Endothelial cell of umbilical vein (primary cell): ENCODE results near the gene SYT7. TPM values are rescaled to one million over a fixed set of nuclear protein-coding genes. Genes with fewer than 3 reads are reported as not detected.
A peak's percentile ranks its signal among the peaks of the same experiment; 100 is the strongest.

Experiments used
- BruUV-seq: library from RNA; stranded (reverse); fragments of 400-500 nt; replicated peaks from 2 replicates; lab custom pipeline; 2021; lab: Mats Ljungman, UMichigan
- CTCF ChIA-PET: fragments of 300-600, 350-600 bp; sonication (Branson Sonifier 250); formaldehyde crosslinking; loops from one replicate; lab custom pipeline; 2021; ENCODE audit warnings: antibody characterized with exemption, inconsistent platforms; lab: Charles Lee
- POLR2A ChIA-PET: fragments of 300-600, 350-600 bp; sonication (Branson Sonifier 250); formaldehyde crosslinking; loops from one replicate; lab custom pipeline; 2021; ENCODE audit warnings: antibody characterized with exemption, inconsistent platforms; lab: Charles Lee
- DNase-seq: peaks from one replicate; pipeline ENCODE4 v3.0.0-alpha.2; 2011; ENCODE audit warnings: low read depth, low spot score
- FAIRE-seq: peaks from 2 replicates; lab custom pipeline; 2011; peaks lifted over from hg19 to GRCh38; lab: Jason Lieb, UNC
- H2AFZ ChIP-seq: 2 replicates; pipeline ENCODE4 v1.6.0; 2012; ENCODE audit warnings: low read depth, low read length, control low read depth, inconsistent platforms
- H3K27ac ChIP-seq: 2 replicates; pipeline ENCODE4 v1.5.1; 2011; ENCODE audit warnings: low read depth, mild to moderate bottlenecking, control low read depth, low read length, moderate library complexity; ENCODE audit not compliant: insufficient read depth
- H3K27me3 ChIP-seq, 2 experiments: 2 replicates each; pipeline versions ENCODE4 v1.6.0 to v1.6.1; 2011; ENCODE audit warnings: low read length in 2 of 2, mixed read lengths in 1 of 2; ENCODE audit not compliant: control insufficient read depth in 2 of 2, insufficient read depth in 2 of 2
- H3K36me3 ChIP-seq, 2 experiments: 2 replicates in 1 of 2; 3 replicates in 1 of 2; pipeline ENCODE4 v1.5.1; 2011; ENCODE audit warnings: low read length in 2 of 2, mild to moderate bottlenecking in 1 of 2, moderate library complexity in 1 of 2; ENCODE audit not compliant: control insufficient read depth in 2 of 2, insufficient read depth in 2 of 2; ENCODE audit errors: extremely low read depth in 1 of 2
- H3K4me1 ChIP-seq: 3 replicates; pipeline ENCODE4 v1.5.1; 2011; ENCODE audit warnings: mild to moderate bottlenecking, low read length; ENCODE audit not compliant: control insufficient read depth, insufficient read depth; ENCODE audit errors: extremely low read depth
- H3K4me2 ChIP-seq: 2 replicates; pipeline ENCODE4 v1.6.1; 2011; ENCODE audit warnings: low read length, control low read depth, mixed read lengths; ENCODE audit not compliant: insufficient read depth
- H3K4me3 ChIP-seq, 3 experiments: fragments of 200-600 bp in 1 of 3; sonication (generic), shearing (Covaris generic) in 1 of 3; replicated peaks in 1 of 3; 2 replicates each; pipeline ENCODE4 v1.5.1; 2011 to 2016; ENCODE audit warnings: control low read depth in 3 of 3, low read length in 3 of 3, mild to moderate bottlenecking in 2 of 3, inconsistent platforms in 1 of 3, low read depth in 1 of 3, moderate library complexity in 1 of 3; ENCODE audit not compliant: insufficient read depth in 1 of 3
- H3K79me2 ChIP-seq: 2 replicates; pipeline ENCODE4 v1.6.0; 2012; ENCODE audit warnings: low read length, inconsistent platforms; ENCODE audit not compliant: control insufficient read depth, insufficient read depth
- H3K9ac ChIP-seq: replicated peaks from 2 replicates; pipeline ENCODE3; 2011; ENCODE audit warnings: low read length, control low read depth; ENCODE audit not compliant: insufficient read depth; ENCODE audit errors: extremely low read depth
- H3K9me1 ChIP-seq: replicated peaks from 3 replicates; pipeline ENCODE4 v1.6.0; 2011; ENCODE audit warnings: mild to moderate bottlenecking, low read length; ENCODE audit not compliant: control insufficient read depth, insufficient read depth; ENCODE audit errors: extremely low read depth
- H3K9me3 ChIP-seq: replicated peaks from 2 replicates; pipeline ENCODE4 v1.5.1; 2012; ENCODE audit warnings: low read length, inconsistent platforms; ENCODE audit not compliant: control insufficient read depth, insufficient read depth
- H4K20me1 ChIP-seq: replicated peaks from 2 replicates; pipeline ENCODE3; 2011; ENCODE audit warnings: mild to moderate bottlenecking, low read length; ENCODE audit not compliant: control insufficient read depth, insufficient read depth; ENCODE audit errors: extremely low read depth
- CTCF ChIP-seq, 2 donors: IDR thresholded peaks; 1 replicate in 1 of 2; 2 replicates in 1 of 2; pipeline ENCODE4 v1.5.1; 2011; ENCODE audit warnings: low read length in 2 of 2, mild to moderate bottlenecking in 2 of 2, moderate library complexity in 2 of 2, control low read depth in 1 of 2, inconsistent platforms in 1 of 2, low read depth in 1 of 2; ENCODE audit not compliant: insufficient read depth in 1 of 2; ENCODE audit errors: extremely low read depth in 1 of 2
- FOS ChIP-seq: IDR thresholded peaks from 2 replicates; pipeline ENCODE4 v1.6.1; 2011; ENCODE audit warnings: mild to moderate bottlenecking, low read length, moderate library complexity, borderline replicate concordance; ENCODE audit not compliant: insufficient read depth
- GATA2 ChIP-seq: IDR thresholded peaks from 2 replicates; pipeline ENCODE4 v1.7.0; 2011; ENCODE audit warnings: low read depth, mild to moderate bottlenecking, moderate library complexity, mixed read lengths, low read length; ENCODE audit not compliant: insufficient read length, insufficient read depth
- JUN ChIP-seq: IDR thresholded peaks from 2 replicates; pipeline ENCODE4 v1.6.1; 2011; ENCODE audit warnings: borderline replicate concordance, low read depth; ENCODE audit not compliant: insufficient read length, insufficient read depth
- MAX ChIP-seq: IDR thresholded peaks from 2 replicates; pipeline ENCODE4 v1.6.1; 2011; ENCODE audit not compliant: insufficient read depth, insufficient read length
- POLR2A ChIP-seq: IDR thresholded peaks from 2 replicates; pipeline ENCODE4 v1.6.1; 2012; ENCODE audit warnings: low read depth, mild to moderate bottlenecking, control low read depth, low read length
- POLR2AphosphoS5 ChIP-seq: IDR thresholded peaks from 2 replicates; pipeline ENCODE4 v1.6.1; 2012; ENCODE audit warnings: low read depth, mild to moderate bottlenecking, control low read depth, low read length, moderate library complexity; ENCODE audit not compliant: insufficient read depth
- dilution Hi-C: fragments of 300-500 bp; cut with MboI; formaldehyde crosslinking; loops from one replicate; pipeline ENCODE4 v1.15.0; 2019; ENCODE audit warnings: low sequenced_read_pairs; ENCODE audit not compliant: extremely low pct_ligation_motif_present
- intact Hi-C: fragments of 100-400 bp; cut with micrococcal nuclease; formaldehyde crosslinking; loops from one replicate; pipeline ENCODE4 v1.10.0; 2022
- polyA plus RNA-seq, 4 experiments: library from polyadenylated mRNA; depleted of rRNA in 3 of 4; stranded (reverse) in 3 of 4; unstranded in 1 of 4; fragments of >200 nt; gene quantifications; 2 replicates each; pipeline versions ENCODE4 v1.2.1 to v1.2.3, GENCODE V29; 2011 to 2012; ENCODE audit warnings: missing spikeins in 1 of 4
- total RNA-seq: library from RNA; stranded (reverse); gene quantifications from 2 replicates; pipeline ENCODE4 v1.2.3, GENCODE V29; 2021

SYT7 gene
- total and polyA plus RNA-seq, 2 donors (not counting 3 experiments of a cell fraction or from before 2014, with no cell fraction given): 0.08 to 0.55 TPM

- DNase-seq: no peak
- TF ChIP-seq FOS (no peak), JUN (no peak), POLR2AphosphoS5 (no peak), CTCF (IDR thresholded peaks at IDR 0.05; ENCODE audit: extremely low read depth in 1 of 2, insufficient read depth in 1 of 2, low read depth in 1 of 2, low read length in 2 of 2) (no peak), GATA2 (no peak), MAX (no peak), POLR2A (no peak)
- BruUV-seq: no TSS peak
- FAIRE-seq: no peak
- H3K9me3 ChIP-seq: no peaks in the 10 kb centered on the region
- H2AFZ ChIP-seq: peak overlapping the region; percentile 61
- H3K9ac ChIP-seq: no peak overlapping the region
- intact Hi-C loops: no loop called here
- no peaks in the 10 kb centered on the region for H3K79me2 ChIP-seq
- dilution Hi-C loops: no loop called here
- H3K4me2 ChIP-seq: no peak overlapping the region
- CTCF ChIA-PET: interaction anchor here (0.6 to 1.0 kb wide), 2 partner anchors 43 to 63 kb away, joined by 3 to 4 read pairs; no protein-coding TSS in a partner anchor
- no peaks in the 10 kb centered on the region for H3K9me1 ChIP-seq
- POLR2A ChIA-PET: no interaction called here
- H3K36me3 ChIP-seq: no peaks in the 10 kb centered on the region
- no peak overlapping the region for H3K4me3 ChIP-seq
- H3K27me3 ChIP-seq: peaks cover 0 to 12% of the 10 kb centered on the region in 2 experiments
- H4K20me1 ChIP-seq: no peaks in the 10 kb centered on the region
- no peak overlapping the region for H3K27ac ChIP-seq
- H3K4me1 ChIP-seq: peaks cover 13% of the 10 kb centered on the region
These were observed 14.0 kb upstream of the SYT7 start for GRCh38 chr11:61594907-61595257.
